ENCODE results near the gene ZBTB24. TPM values are rescaled to one million over a fixed set of nuclear protein-coding genes. Genes with fewer than 3 reads are reported as not detected.

Gene ZBTB24
- total and polyA plus RNA-seq, 7 experiments from 2014 or later, result 6.9 to 26.6 (median 12.4) TPM

DNA sequence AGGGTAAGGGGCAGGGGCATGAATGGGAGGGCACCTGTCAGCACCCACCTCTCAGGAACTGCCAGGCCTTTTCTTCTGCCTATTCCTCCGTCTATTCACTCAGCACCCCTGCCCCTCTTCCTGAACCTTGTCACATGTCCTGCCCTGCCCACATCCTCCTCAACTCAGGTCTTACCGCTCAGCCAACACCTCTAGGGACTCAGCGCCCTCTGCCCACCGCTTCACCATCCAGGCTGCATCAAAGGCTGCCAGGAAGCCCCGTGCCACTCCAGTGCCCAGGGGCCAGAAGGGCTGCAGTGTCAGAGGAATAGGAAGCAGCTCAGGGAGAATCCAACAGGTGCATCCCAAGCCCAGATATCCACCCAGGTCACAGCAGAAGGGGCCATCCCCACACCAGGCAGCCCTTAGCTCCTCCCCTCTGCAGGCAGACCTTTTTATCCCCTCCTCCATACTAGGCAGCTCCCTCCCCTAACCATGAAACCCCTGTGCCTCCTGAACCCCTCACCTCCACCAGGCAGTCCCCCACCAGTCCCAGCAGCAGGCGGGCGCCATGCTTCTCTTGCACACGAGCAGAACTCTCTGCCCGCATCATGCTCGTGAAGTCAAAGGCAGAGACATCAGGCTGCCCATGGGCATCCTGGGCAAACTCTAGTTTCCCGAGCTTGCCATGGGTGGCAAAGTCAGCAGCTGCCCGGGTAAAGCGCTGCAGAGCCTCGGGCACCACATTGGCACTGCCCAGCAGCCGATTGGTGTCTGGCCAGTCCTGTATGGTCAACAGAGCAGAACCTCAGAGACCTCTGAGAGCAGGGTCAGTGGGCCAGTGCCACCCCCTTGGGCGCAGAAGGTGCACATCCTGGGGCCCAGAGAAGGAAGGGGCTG lies 33.0 kb downstream of the ZBTB24 start:
- DNase-seq (peak in 6 of 9 donors; percentile 37 to 53 (median 48)), ATAC-seq (peak; percentile 47)
- Histone ChIP-seq H3K4me1 (ENCODE audit: control insufficient read depth in 2 of 2, insufficient read depth in 2 of 2, low read length in 2 of 2) (peaks cover 30 to 31% of the 10 kb centered on the region in 2 donors), H3K9me3 (ENCODE audit: control insufficient read depth in 2 of 3, low read length in 3 of 3) (no peaks in the 10 kb centered on the region), H3K27me3 (ENCODE audit: control insufficient read depth in 2 of 2, insufficient read depth in 2 of 2, low read length in 2 of 2) (no peaks in the 10 kb centered on the region), H3K4me3 (ENCODE audit: low read length) (no peak overlapping the region), H3K27ac (ENCODE audit: low read depth, low read length) (peak overlapping the region; percentile 44), H3K36me3 (ENCODE audit: control insufficient read depth in 2 of 3, insufficient read depth in 3 of 3, low read length in 3 of 3) (peaks cover 3 to 53% (median 10%) of the 10 kb centered on the region in 3 experiments)
- Mint-ChIP-seq H3K27me3 (no peaks in the 10 kb centered on the region), H3K4me1 (peaks cover 29 to 62% (median 55%) of the 10 kb centered on the region in 7 donors), H3K36me3 (peaks cover 0 to 30% (median 0%) of the 10 kb centered on the region in 5 donors), H3K4me3 (peak overlapping the region; percentile 21 to 81 (median 61)), H3K9me3 (no peaks in the 10 kb centered on the region), H3K27ac (peak overlapping the region; percentile 63 to 92 (median 86))
- ChIA-PET CTCF (interaction anchor here (1.0 kb wide), 1 partner anchor 65 kb away, joined by 3 read pairs; no protein-coding TSS in a partner anchor), POLR2A (interaction anchor here (1.2 to 5.6 kb wide), 4 partner anchors 9 to 67 kb away, joined by 4 to 40 read pairs (median 10); partner anchors contain the start of genes CD164, PPIL6, SMPD2 and ZBTB24)
- intact Hi-C loops (cut with micrococcal nuclease), result loop anchor here (1.0 to 10.0 kb wide), 6 partner anchors 9 to 1625 kb away; partner anchors contain the start of genes AFG1L (in 1 of the 2), AMD1 (in 1 of the 2), CDK19 (in 1 of the 2) and SCML4 (in 1 of the 2)

DNA sequence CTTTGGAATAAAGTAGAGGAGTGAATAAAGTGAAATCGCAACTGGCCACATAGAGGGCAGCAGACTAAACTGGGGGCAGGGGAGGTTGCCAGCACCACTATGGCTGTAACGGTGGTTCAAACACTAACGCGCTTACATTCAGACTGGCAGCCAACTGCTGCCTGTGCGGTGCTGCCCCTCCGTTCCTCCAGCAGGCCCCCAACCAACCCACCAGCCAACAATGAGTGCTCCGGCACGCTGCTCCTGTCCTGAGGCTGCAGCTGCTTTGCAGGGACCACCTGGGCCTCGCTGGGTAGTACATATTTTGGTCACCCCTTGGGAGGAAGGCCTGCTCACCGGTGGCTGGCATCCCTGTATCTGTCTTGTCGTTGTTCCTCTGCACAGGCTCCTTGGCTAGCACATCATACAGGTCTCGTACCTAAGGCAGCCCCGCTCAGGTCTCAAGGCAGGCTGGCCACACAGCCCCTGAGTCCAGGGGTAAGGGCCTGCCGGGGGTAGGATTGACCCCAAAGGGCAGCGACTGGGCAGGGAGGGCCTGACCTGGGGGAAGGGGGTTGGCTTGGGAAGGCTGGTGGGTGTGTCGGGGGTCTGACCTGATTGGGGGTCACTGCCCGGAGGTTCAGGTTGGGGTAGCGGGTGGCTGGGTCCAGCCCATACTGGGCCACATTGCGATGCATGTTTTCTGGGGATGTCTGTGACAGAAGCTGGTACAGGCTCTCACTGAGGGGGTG lies 33.8 kb downstream of the ZBTB24 start:
- Histone ChIP-seq H3K4me3 (ENCODE audit: low read length) (no peak overlapping the region), H3K4me1 (ENCODE audit: control insufficient read depth in 2 of 2, insufficient read depth in 2 of 2, low read length in 2 of 2) (peaks cover 27 to 28% of the 10 kb centered on the region in 2 donors), H3K9me3 (ENCODE audit: control insufficient read depth in 2 of 3, low read length in 3 of 3) (no peaks in the 10 kb centered on the region), H3K36me3 (ENCODE audit: control insufficient read depth in 2 of 3, insufficient read depth in 3 of 3, low read length in 3 of 3) (peaks cover 4 to 61% (median 10%) of the 10 kb centered on the region in 3 experiments), H3K27me3 (ENCODE audit: control insufficient read depth in 2 of 2, insufficient read depth in 2 of 2, low read length in 2 of 2) (no peaks in the 10 kb centered on the region), H3K27ac (ENCODE audit: low read depth, low read length) (peak overlapping the region; percentile 44)
- ChIA-PET POLR2A (interaction anchor here (1.0 to 5.6 kb wide), 4 partner anchors 8 to 66 kb away, joined by 5 to 40 read pairs (median 10); partner anchors contain the start of genes CD164, PPIL6 and SMPD2), CTCF (interaction anchor here (1.4 kb wide), 1 partner anchor 66 kb away, joined by 5 read pairs; no protein-coding TSS in a partner anchor)
- ATAC-seq (peak; percentile 3), DNase-seq (no peak)
- no peaks in the 10 kb centered on the region for H3K9me3 Mint-ChIP-seq
- intact Hi-C loops (cut with micrococcal nuclease), result loop anchor here (1.0 to 10.0 kb wide), 3 partner anchors 8 to 1426 kb away; partner anchors contain the start of gene AMD1 (in 1 of the 2)
- H3K36me3 Mint-ChIP-seq, result peaks cover 0 to 26% (median 0%) of the 10 kb centered on the region in 5 donors
- H3K4me3 Mint-ChIP-seq, result peak overlapping the region in 7 of 10 donors; percentile 50 to 81 (median 63)
- peak overlapping the region; percentile 60 to 92 (median 86) for H3K27ac Mint-ChIP-seq
- H3K27me3 Mint-ChIP-seq, result no peaks in the 10 kb centered on the region
- H3K4me1 Mint-ChIP-seq, result peaks cover 25 to 57% (median 50%) of the 10 kb centered on the region in 7 donors

DNA sequence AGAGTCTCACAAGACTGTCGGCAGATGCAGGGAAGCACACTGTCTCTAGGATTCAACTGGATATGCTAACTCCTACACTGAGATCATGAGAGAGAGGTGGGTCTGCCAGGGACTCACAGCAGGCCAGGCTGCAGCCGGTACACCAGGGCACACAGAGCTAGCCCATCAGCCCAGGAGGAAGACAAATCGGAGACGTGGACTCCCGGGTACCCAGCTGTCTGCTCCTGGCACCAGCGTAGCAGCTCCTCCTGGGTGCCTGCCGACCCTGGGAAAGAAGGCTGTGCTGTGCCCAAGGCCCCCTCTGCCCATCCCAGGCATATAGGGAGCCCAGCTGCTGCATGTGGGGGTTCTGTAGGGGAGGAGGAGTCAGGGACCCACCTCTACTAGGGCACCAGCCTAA lies 34.4 kb downstream of the ZBTB24 start:
- H3K36me3 Mint-ChIP-seq, result peaks cover 0 to 26% (median 0%) of the 10 kb centered on the region in 5 donors

DNA sequence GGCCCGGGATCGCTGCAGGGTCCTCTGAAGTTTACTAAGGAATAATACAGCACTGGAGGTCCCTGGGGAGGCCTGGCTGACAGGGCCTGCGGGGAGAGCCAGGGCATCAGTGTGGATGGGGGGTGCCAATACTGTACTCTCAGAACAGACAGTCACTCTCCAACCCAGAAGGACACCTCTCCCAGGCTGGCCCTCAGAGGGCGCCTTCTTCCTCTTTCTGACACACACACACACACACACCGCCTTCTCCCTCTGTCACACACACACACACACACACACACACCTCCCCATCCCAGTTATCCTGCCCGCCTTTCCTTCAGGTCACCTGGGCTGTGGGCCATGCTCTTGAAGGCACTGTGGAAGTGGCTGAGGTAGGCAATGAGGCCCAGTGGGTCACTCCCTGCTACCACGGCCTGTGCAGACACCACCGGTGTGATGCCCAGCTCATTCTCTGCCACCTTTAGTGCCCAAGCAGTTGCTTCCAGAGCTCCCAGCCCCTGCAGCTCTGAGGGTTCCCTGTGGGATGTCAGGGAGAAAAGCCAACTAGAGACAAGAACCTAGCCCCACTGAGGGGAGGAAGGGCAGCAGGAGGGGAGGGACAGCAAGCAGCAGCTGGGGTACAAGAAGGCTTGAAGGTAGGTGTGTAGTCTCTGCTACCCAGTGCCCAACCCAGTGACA lies 35.0 kb downstream of the ZBTB24 start:
- H3K4me1 ChIP-seq (ENCODE audit: control insufficient read depth in 2 of 2, insufficient read depth in 2 of 2, low read length in 2 of 2), result peaks cover 17 to 18% of the 10 kb centered on the region in 2 donors
- H3K36me3 Mint-ChIP-seq, result peaks cover 0 to 29% (median 0%) of the 10 kb centered on the region in 5 donors
- intact Hi-C loops (cut with micrococcal nuclease), result loop anchor here in 1 of 2 donors (10.0 kb wide), 1 partner anchor 1427 kb away; the partner anchor contains the start of gene AMD1
- no peaks in the 10 kb centered on the region for H3K9me3 Mint-ChIP-seq
- POLR2A ChIA-PET, result interaction anchor here (1.0 to 2.2 kb wide), 2 partner anchors 34 to 65 kb away, joined by 4 to 5 read pairs; no protein-coding TSS in a partner anchor
- DNase-seq, result no peak
- no peaks in the 10 kb centered on the region for H3K27me3 Mint-ChIP-seq
- H3K4me3 Mint-ChIP-seq, result peak overlapping the region in 1 of 10 donors; percentile 64
- peaks cover 4 to 71% (median 10%) of the 10 kb centered on the region in 3 experiments for H3K36me3 ChIP-seq (ENCODE audit: control insufficient read depth in 2 of 3, insufficient read depth in 3 of 3, low read length in 3 of 3)
- no peak overlapping the region for H3K4me3 ChIP-seq (ENCODE audit: low read length)
- no peaks in the 10 kb centered on the region for H3K9me3 ChIP-seq (ENCODE audit: control insufficient read depth in 2 of 3, low read length in 3 of 3)
- peak overlapping the region; percentile 43 to 87 (median 73) for H3K27ac Mint-ChIP-seq
- peak; percentile 22 for ATAC-seq
- H3K27ac ChIP-seq (ENCODE audit: low read depth, low read length), result peak overlapping the region; percentile 38
- peaks cover 25 to 53% (median 45%) of the 10 kb centered on the region in 7 donors for H3K4me1 Mint-ChIP-seq
- CTCF ChIA-PET, result interaction anchor here (1.4 kb wide), 1 partner anchor 65 kb away, joined by 5 read pairs; no protein-coding TSS in a partner anchor
- no peaks in the 10 kb centered on the region for H3K27me3 ChIP-seq (ENCODE audit: control insufficient read depth in 2 of 2, insufficient read depth in 2 of 2, low read length in 2 of 2)

More for the DNA sequence above, 34.4 kb downstream of the ZBTB24 start:
- ChIA-PET POLR2A (interaction anchor here (1.0 to 2.7 kb wide), 3 partner anchors 7 to 66 kb away, joined by 5 to 13 read pairs (median 7); partner anchors contain the start of genes PPIL6 and SMPD2), CTCF (interaction anchor here (1.4 kb wide), 1 partner anchor 65 kb away, joined by 5 read pairs; no protein-coding TSS in a partner anchor)
- peak overlapping the region; percentile 38 for H3K27ac ChIP-seq (ENCODE audit: low read depth, low read length)
- peaks cover 21 to 22% of the 10 kb centered on the region in 2 donors for H3K4me1 ChIP-seq (ENCODE audit: control insufficient read depth in 2 of 2, insufficient read depth in 2 of 2, low read length in 2 of 2)
- Mint-ChIP-seq H3K27ac (peak overlapping the region; percentile 7 to 87 (median 73)), H3K27me3 (no peaks in the 10 kb centered on the region), H3K4me3 (peak overlapping the region in 4 of 10 donors; percentile 24 to 78 (median 62)), H3K4me1 (peaks cover 20 to 51% (median 44%) of the 10 kb centered on the region in 7 donors), H3K9me3 (no peaks in the 10 kb centered on the region)
- H3K9me3 ChIP-seq (ENCODE audit: control insufficient read depth in 2 of 3, low read length in 3 of 3), result no peaks in the 10 kb centered on the region
- intact Hi-C loops (cut with micrococcal nuclease), result loop anchor here (1.0 to 10.0 kb wide), 3 partner anchors 7 to 1426 kb away; partner anchors contain the start of gene AMD1 (in 1 of the 2)
- H3K27me3 ChIP-seq (ENCODE audit: control insufficient read depth in 2 of 2, insufficient read depth in 2 of 2, low read length in 2 of 2), result no peaks in the 10 kb centered on the region
- no peak overlapping the region for H3K4me3 ChIP-seq (ENCODE audit: low read length)
- DNase-seq, result no peak
- no peak for ATAC-seq
- peaks cover 4 to 65% (median 10%) of the 10 kb centered on the region in 3 experiments for H3K36me3 ChIP-seq (ENCODE audit: control insufficient read depth in 2 of 3, insufficient read depth in 3 of 3, low read length in 3 of 3)

GRCh38 chr6:109447087-109447486 lies 35.9 kb downstream of the ZBTB24 start:
- POLR2A ChIA-PET, result interaction anchor here (1.2 to 2.2 kb wide), 4 partner anchors 9 to 64 kb away, joined by 4 to 8 read pairs (median 4); partner anchors contain the start of genes CD164 and MICAL1
- H3K4me3 Mint-ChIP-seq, result no peak overlapping the region
- ATAC-seq (no peak), DNase-seq (no peak)
- intact Hi-C loops (cut with micrococcal nuclease), result loop anchor here in 1 of 2 donors (10.0 kb wide), 1 partner anchor 1428 kb away; the partner anchor contains the start of gene AMD1
- H3K4me1 ChIP-seq (ENCODE audit: control insufficient read depth in 2 of 2, insufficient read depth in 2 of 2, low read length in 2 of 2), result peaks cover 18% of the 10 kb centered on the region in 2 donors
- CTCF ChIA-PET, result no interaction called here
- no peaks in the 10 kb centered on the region for H3K27me3 ChIP-seq (ENCODE audit: control insufficient read depth in 2 of 2, insufficient read depth in 2 of 2, low read length in 2 of 2)
- no peaks in the 10 kb centered on the region for H3K27me3 Mint-ChIP-seq
- H3K4me3 ChIP-seq (ENCODE audit: low read length), result no peak overlapping the region
- H3K36me3 Mint-ChIP-seq, result peaks cover 0 to 38% (median 0%) of the 10 kb centered on the region in 5 donors
- H3K4me1 Mint-ChIP-seq, result peaks cover 28 to 55% (median 47%) of the 10 kb centered on the region in 7 donors
- peaks cover 4 to 65% (median 7%) of the 10 kb centered on the region in 3 experiments for H3K36me3 ChIP-seq (ENCODE audit: control insufficient read depth in 2 of 3, insufficient read depth in 3 of 3, low read length in 3 of 3)
- H3K9me3 ChIP-seq (ENCODE audit: control insufficient read depth in 2 of 3, low read length in 3 of 3), result no peaks in the 10 kb centered on the region
- H3K9me3 Mint-ChIP-seq, result no peaks in the 10 kb centered on the region
- no peak overlapping the region for H3K27ac ChIP-seq (ENCODE audit: low read depth, low read length)
- H3K27ac Mint-ChIP-seq, result peak overlapping the region in 6 of 9 donors; percentile 21 to 84 (median 50)

Data from naive thymus-derived CD4-positive, alpha-beta T cell (primary cell).